Large intestine (tissue), 3 donors: ENCODE results near the gene CDC37L1. TPM values are rescaled to one million over a fixed set of nuclear protein-coding genes. Genes with fewer than 3 reads are reported as not detected.

ENCODE experiments used
- DNase-seq, 2 donors: peaks; one replicate each; pipeline versions ENCODE4 v3.0.0 to v3.0.0-alpha.2; 2013
- H3K27ac ChIP-seq: one replicate; pipeline ENCODE4 v1.5.1; 2013; ENCODE audit warnings: low read length
- H3K27me3 ChIP-seq: 2 replicates; pipeline ENCODE4 v1.6.1; 2013; ENCODE audit warnings: low read length; ENCODE audit not compliant: control insufficient read depth, insufficient read depth
- H3K36me3 ChIP-seq: 2 replicates; pipeline ENCODE4 v1.6.1; 2013; ENCODE audit warnings: low read length; ENCODE audit not compliant: control insufficient read depth, insufficient read depth
- H3K4me1 ChIP-seq: one replicate; pipeline ENCODE4 v1.6.1; 2013; ENCODE audit warnings: low read length; ENCODE audit not compliant: control insufficient read depth, insufficient read depth
- H3K4me3 ChIP-seq: one replicate; pipeline ENCODE4 v1.5.1; 2013; ENCODE audit warnings: low read length
- H3K9me3 ChIP-seq: one replicate; pipeline ENCODE4 v1.6.1; 2013; ENCODE audit warnings: mild to moderate bottlenecking, low read depth, low read length, moderate library complexity; ENCODE audit not compliant: control insufficient read depth
- whole genome bisulfite sequencing: methylation state at CpG from one replicate; pipeline ENCODE4 v1.1.5; 2013; ENCODE audit warnings: low lambda C conversion rate; ENCODE audit not compliant: insufficient coverage; 5-methylcytosine and 5-hydroxymethylcytosine counted together
- polyA plus RNA-seq: library from polyadenylated mRNA; unstranded; fragments of 120-200 nt; gene quantifications from one replicate; pipeline ENCODE4 v1.2.1, GENCODE V29; 2013

Gene CDC37L1
- polyA plus RNA-seq, 1 donor, result 16.4 TPM

DNA sequence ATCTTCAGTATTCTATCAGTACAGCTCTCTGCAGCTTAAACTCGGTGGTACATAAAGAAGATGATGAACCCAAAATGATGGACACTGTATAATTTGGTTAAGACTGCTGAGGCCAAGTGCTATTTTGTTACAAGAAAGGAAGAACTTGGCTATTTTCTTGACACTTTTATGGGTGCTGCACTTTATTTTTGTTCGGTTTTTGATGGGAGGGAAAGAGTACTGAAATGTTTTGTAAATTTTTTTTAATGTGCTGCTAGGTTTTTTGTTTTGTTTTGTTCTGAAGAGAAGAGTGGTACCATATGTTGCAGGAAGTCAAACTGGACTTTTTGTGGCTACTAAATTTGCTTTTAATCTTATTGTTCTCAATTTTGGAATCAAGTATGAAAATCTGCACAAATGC, 26.7 kb downstream of the CDC37L1 start:
- DNase-seq, result no peak
- H3K27me3 ChIP-seq, result no peaks in the 10 kb centered on the region
- H3K9me3 ChIP-seq, result no peaks in the 10 kb centered on the region
- peaks cover 34% of the 10 kb centered on the region for H3K36me3 ChIP-seq
- H3K4me1 ChIP-seq, result no peaks in the 10 kb centered on the region
- H3K27ac ChIP-seq, result no peak overlapping the region
- H3K4me3 ChIP-seq, result no peak overlapping the region
- WGBS, result no CpG with 5 or more reads among the region's 2 CpGs

DNA sequence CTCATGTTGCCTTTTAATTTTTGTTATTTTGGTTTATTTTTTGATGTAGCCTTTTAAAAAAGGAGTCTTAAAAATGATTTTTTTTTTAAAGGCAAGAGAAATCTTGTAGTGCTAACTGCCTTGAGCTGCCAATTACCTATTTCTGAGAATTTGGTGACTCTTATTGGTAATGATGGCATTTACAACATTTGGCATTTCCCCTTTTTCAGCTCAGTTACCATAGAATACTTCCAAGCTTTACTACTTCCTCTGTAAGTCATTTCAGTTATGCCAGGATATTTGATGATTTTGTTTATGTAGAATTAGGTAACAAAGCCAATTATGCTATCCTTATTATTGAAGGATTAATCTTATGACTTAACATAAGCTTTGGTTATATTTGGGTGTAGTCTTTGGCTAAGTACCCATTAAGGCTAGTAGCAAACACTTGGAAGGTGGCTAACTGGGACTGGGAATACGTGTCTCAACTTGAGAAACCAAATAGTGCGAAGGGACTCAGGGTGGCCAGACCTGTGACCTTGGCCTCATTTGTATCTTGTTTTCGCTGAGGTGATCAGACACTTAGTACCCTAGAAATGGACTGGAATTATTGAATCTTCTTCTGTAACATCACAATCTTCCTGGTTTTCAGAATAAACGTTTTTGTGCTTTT, 27.7 kb downstream of the CDC37L1 start:
- Histone ChIP-seq H3K4me1 (no peaks in the 10 kb centered on the region), H3K4me3 (no peak overlapping the region), H3K36me3 (peaks cover 36% of the 10 kb centered on the region), H3K9me3 (no peaks in the 10 kb centered on the region), H3K27ac (no peak overlapping the region), H3K27me3 (no peaks in the 10 kb centered on the region)
- no peak for DNase-seq
- WGBS, result no CpG with 5 or more reads among the region's 4 CpGs

DNA sequence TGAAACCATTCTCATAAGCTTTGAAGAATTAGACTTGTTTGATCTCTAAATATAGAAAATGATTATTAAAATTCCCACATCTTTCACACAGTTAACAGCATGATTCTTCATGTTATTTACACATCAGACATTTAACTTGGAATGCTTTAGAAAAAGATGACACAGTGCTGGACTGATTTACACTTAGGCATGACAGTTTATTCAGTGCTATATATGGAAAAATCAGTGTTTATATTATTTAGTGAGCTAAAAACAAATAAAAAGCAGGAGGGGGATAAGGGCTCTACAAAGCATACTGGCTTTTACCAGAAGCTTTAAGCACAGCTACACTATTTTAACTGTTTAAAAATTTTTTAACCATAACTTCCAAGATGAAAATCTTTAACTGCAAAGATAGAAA, 30.0 kb downstream of the CDC37L1 start:
- peaks cover 33% of the 10 kb centered on the region for H3K36me3 ChIP-seq
- no peak overlapping the region for H3K4me3 ChIP-seq
- no peak for DNase-seq
- H3K4me1 ChIP-seq, result no peaks in the 10 kb centered on the region
- no peak overlapping the region for H3K27ac ChIP-seq
- H3K9me3 ChIP-seq, result peaks cover 2% of the 10 kb centered on the region
- H3K27me3 ChIP-seq, result no peaks in the 10 kb centered on the region

DNA sequence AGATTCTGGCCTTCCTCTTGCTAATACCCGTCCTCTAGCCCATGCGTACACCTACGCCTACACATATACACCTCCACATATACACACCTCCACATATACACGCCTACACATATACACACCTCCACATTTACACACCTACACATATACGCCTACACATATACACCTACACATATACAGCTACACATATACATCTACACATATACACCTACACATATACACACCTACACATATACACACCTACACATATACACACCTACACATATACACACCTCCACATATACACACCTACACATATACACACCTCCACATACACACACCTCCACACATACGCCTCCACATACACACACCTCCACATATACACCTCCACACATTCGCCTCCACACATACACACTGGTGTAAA, 34.5 kb downstream of the CDC37L1 start:
- H3K27ac ChIP-seq, result no peak overlapping the region
- H3K9me3 ChIP-seq, result peaks cover 2% of the 10 kb centered on the region
- peak in 1 of 2 donors; percentile 6 for DNase-seq
- H3K4me3 ChIP-seq, result no peak overlapping the region
- 60% methylated on average over 5 of the region's 7 CpGs for WGBS
- peaks cover 64% of the 10 kb centered on the region for H3K36me3 ChIP-seq
- no peaks in the 10 kb centered on the region for H3K27me3 ChIP-seq
- no peaks in the 10 kb centered on the region for H3K4me1 ChIP-seq

DNA sequence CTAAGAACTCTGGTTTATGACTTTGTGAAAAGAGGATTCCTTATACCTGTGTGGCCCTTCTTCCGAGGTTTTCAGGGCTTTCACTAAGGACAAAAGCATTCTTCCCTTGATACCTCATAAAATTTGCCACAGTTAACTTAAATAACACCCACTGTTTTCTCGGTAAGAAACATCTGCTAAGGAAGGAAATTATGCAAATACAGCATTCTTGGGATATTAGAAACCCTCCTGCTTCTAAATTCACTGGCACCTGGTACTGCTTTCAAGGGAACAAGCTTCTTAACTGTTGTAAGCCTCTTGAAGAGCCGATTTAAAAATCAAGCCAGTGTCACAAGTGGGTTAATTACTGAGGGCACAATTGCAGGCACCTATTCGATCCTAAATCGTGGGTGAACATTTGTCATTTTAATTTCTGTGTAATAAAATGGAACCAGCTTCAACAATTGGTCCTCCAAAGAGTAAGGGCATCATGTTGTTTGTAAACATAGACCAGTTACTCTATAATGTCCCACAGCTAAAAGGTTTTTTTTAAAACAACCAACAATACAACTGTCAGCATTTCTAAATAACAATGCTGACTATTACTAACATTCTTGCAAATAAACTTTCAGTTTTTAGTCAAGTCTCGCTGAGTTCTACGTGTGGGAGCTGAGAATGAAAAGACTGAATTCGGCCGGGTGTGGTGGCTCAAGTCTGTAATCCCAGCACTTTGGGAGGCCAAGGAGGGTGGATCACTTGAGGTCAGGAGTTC, 35.1 kb downstream of the CDC37L1 start:
- DNase-seq, result no peak
- H3K27ac ChIP-seq, result no peak overlapping the region
- no peaks in the 10 kb centered on the region for H3K27me3 ChIP-seq
- H3K4me3 ChIP-seq, result no peak overlapping the region
- H3K9me3 ChIP-seq, result peaks cover 2% of the 10 kb centered on the region
- no CpG with 5 or more reads among the region's 9 CpGs for WGBS
- no peaks in the 10 kb centered on the region for H3K4me1 ChIP-seq
- peaks cover 67% of the 10 kb centered on the region for H3K36me3 ChIP-seq

DNA sequence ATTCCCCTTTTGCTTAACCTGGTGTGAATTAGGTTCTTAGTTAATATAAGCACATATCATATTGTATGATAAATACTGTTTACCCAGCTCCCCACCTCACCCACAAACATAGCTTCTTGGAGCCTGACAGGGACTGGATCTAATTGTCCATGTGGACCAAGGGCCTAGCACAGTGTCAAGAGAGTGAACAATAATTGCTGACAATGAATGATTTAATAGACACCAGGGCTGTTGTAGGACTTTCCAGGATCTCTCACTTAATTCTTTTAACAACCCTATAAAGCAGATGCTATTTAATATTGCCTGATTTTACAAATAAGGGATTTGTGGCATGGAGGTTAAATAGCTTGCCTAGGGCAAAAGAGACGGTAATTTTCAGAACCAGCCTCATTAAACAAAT, 36.8 kb downstream of the CDC37L1 start:
- peaks cover 69% of the 10 kb centered on the region for H3K36me3 ChIP-seq
- H3K4me1 ChIP-seq, result no peaks in the 10 kb centered on the region
- no peak overlapping the region for H3K27ac ChIP-seq
- H3K27me3 ChIP-seq, result no peaks in the 10 kb centered on the region
- H3K4me3 ChIP-seq, result no peak overlapping the region
- peaks cover 2% of the 10 kb centered on the region for H3K9me3 ChIP-seq
- 100% methylated on average over 1 of the region's 1 CpG for WGBS
- DNase-seq, result no peak

DNA sequence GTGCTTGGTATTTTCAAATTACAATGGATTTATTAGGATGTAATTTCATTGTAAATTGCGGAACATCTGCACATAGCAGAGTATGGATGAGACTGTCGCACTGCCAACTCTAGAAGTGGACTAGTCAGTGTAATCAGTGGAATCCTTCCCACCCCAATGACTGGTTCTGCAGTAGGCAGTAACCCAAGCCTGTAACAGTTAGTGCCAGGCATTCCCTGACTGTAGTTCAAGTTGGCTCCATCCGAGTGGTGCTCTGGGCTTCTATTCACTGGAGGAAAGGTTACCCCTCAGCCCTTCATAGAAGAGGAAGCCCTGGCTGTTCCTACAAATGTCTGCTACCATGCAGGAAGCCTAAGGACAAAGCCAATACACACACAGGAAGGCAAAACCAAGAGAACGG, 38.4 kb downstream of the CDC37L1 start:
- no peak overlapping the region for H3K27ac ChIP-seq
- H3K4me1 ChIP-seq, result no peaks in the 10 kb centered on the region
- peaks cover 78% of the 10 kb centered on the region for H3K36me3 ChIP-seq
- H3K4me3 ChIP-seq, result no peak overlapping the region
- H3K27me3 ChIP-seq, result no peaks in the 10 kb centered on the region
- WGBS, result no CpG with 5 or more reads among the region's 4 CpGs
- peaks cover 2% of the 10 kb centered on the region for H3K9me3 ChIP-seq
- no peak for DNase-seq

DNA sequence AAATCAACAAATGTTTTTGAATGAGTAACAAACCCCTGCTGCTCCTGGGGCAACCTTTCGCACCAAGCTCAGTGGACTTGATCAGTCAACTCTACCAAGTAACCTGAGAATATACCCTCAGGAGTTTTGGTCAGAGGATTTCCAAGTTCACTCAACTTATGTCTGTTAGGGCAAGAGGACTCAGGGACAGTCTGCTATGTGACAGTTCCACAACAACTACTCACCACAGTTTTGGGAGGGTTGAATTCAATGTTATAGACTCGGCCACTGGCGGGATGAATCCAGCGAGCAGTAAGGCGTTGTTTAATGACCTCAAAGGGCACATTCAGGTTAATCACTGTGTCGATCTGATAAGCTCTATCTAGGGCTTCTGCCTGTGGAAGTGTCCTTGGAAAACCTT, 39.5 kb downstream of the CDC37L1 start:
- H3K4me1 ChIP-seq, result no peaks in the 10 kb centered on the region
- no peak overlapping the region for H3K4me3 ChIP-seq
- H3K27me3 ChIP-seq, result no peaks in the 10 kb centered on the region
- WGBS, result no CpG with 5 or more reads among the region's 6 CpGs
- no peak overlapping the region for H3K27ac ChIP-seq
- H3K9me3 ChIP-seq, result peaks cover under 1% of the 10 kb centered on the region
- H3K36me3 ChIP-seq, result peaks cover 74% of the 10 kb centered on the region
- DNase-seq, result no peak

DNA sequence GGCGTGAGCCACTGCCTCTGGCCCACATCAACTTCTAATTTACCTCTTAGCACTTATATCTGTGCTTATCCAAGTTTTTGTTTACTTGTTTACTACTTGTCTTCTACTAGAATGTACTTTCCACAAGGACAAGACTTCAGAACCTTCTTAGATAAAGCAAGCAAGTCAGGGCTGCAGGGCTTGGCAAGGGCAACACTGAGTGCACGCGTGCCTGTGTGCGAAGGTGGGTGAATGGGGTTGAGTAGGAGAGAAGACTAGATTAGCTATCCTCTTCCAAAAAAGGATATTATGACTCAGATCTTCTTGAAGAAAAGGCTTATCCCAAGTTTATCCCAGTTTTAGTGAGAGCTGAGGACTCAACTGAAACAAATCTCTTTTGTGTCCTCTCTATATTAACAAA, 42.4 kb downstream of the CDC37L1 start:
- no peaks in the 10 kb centered on the region for H3K4me1 ChIP-seq
- DNase-seq, result no peak
- no CpG with 5 or more reads among the region's 4 CpGs for WGBS
- H3K27ac ChIP-seq, result no peak overlapping the region
- H3K4me3 ChIP-seq, result no peak overlapping the region
- H3K27me3 ChIP-seq, result no peaks in the 10 kb centered on the region
- no peaks in the 10 kb centered on the region for H3K9me3 ChIP-seq
- H3K36me3 ChIP-seq, result peaks cover 56% of the 10 kb centered on the region

DNA sequence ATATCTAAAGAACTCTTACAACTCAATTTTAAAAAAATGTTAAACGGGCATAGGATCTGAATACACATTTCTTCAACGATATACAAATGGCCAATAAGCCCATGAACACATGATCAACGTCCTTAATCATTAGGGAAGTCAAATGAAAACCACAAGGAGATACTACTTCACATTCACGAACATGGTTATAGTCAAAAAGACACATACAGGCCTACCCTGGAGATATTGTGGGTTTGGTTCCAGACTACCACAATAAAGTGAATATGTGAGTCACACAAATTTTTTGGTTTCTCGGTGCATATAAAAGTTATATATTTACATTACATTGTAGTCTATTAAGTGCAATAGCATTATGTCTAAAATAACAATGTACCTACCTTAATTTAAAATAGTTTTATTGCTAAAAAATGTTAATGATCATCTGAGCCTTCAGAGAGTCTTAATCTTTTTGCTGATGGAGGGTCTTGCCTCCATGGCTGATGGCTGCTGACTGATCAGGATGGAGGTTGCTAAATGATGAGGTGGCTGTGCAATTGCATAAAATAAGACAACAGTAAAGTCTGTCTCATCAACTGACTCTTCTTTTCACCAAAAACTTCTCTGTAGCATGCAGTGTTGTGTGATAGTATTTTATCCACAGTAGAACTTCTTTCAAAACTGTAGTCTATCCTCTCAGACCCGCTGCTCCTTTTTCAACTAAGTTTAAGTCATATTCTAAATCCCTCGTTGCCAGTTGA, 46.5 kb downstream of the CDC37L1 start:
- Histone ChIP-seq H3K27me3 (no peaks in the 10 kb centered on the region), H3K4me3 (no peak overlapping the region), H3K9me3 (no peaks in the 10 kb centered on the region), H3K4me1 (no peaks in the 10 kb centered on the region), H3K36me3 (peaks cover 23% of the 10 kb centered on the region), H3K27ac (no peak overlapping the region)
- 75% methylated on average over 4 of the region's 7 CpGs for WGBS
- no peak for DNase-seq
